ENCODE data around the gene THG1L.
A peak's percentile ranks its signal among the peaks of the same experiment; 100 is the strongest.
"Not testable (repeated sequence)": the region's sequence is repeated elsewhere in the genome, so short reads cannot be mapped to it uniquely, and the experiment has no call there.

The THG1L gene

GRCh38 chr5:157722895-157723294, 8.3 kb upstream of the THG1L start:
- intact Hi-C loops (cut with DNase I): not testable (repeated sequence)

GRCh38 chr5:157726607-157727006, 4.6 kb upstream of the THG1L start:
- intact Hi-C loops (cut with DNase I); DNase-seq: not testable (repeated sequence)

More at GRCh38 chr5:157722895-157723294, 8.3 kb upstream of the THG1L start:
- DNase-seq: not testable (repeated sequence)

GRCh38 chr5:157727858-157728257, 3.4 kb upstream of the THG1L start:
- intact Hi-C loops (cut with DNase I); DNase-seq: not testable (repeated sequence)

- intact Hi-C loops (cut with DNase I): loop anchor here (10.0 kb wide), 1 partner anchor 585 kb away; the partner anchor contains the start of gene MED7
- no peak for DNase-seq
Observed at GRCh38 chr5:157729858-157730257, 1.4 kb upstream of the THG1L start.

GRCh38 chr5:157730900-157731271, 334 bp upstream of the THG1L start:
- no peak for DNase-seq
- intact Hi-C loops (cut with DNase I): loop anchor here (10.0 kb wide), 1 partner anchor 586 kb away; the partner anchor contains the start of gene MED7

GRCh38 chr5:157732130-157732514, 902 bp downstream of the THG1L start:
- intact Hi-C loops (cut with DNase I): loop anchor here (10.0 kb wide), 1 partner anchor 587 kb away; the partner anchor contains the start of gene MED7
- DNase-seq: no peak

- DNase-seq: no peak
- intact Hi-C loops (cut with DNase I): loop anchor here (10.0 kb wide), 1 partner anchor 588 kb away; the partner anchor contains the start of gene MED7
Observed at GRCh38 chr5:157732596-157733262, 1.5 kb downstream of the THG1L start.

- intact Hi-C loops (cut with DNase I): loop anchor here (10.0 kb wide), 1 partner anchor 590 kb away; the partner anchor contains the start of gene MED7
- DNase-seq: no peak
Observed at GRCh38 chr5:157734436-157734835, 3.2 kb downstream of the THG1L start.

GRCh38 chr5:157735991-157736390, 4.8 kb downstream of the THG1L start:
- intact Hi-C loops (cut with DNase I): loop anchor here (10.0 kb wide), 1 partner anchor 591 kb away; the partner anchor contains the start of gene MED7
- DNase-seq: no peak

- intact Hi-C loops (cut with DNase I): loop anchor here (10.0 kb wide), 1 partner anchor 595 kb away; the partner anchor contains the start of gene MED7
- no peak for DNase-seq
Observed at GRCh38 chr5:157739388-157740228, 8.4 kb downstream of the THG1L start.

- no peak for DNase-seq
- intact Hi-C loops (cut with DNase I): no loop called here
Observed at GRCh38 chr5:157740229-157740610, 9.0 kb downstream of the THG1L start.

GRCh38 chr5:157741131-157741530, 9.9 kb downstream of the THG1L start:
- intact Hi-C loops (cut with DNase I): no loop called here
- DNase-seq: no peak

GRCh38 chr5:157743163-157744050, 12.2 kb downstream of the THG1L start, which contains the start of gene LSM11:
Gene LSM11, plus strand, starts transcription at chr5:157743712. Its CDS starts 39 bp downstream, at chr5:157743751.
- intact Hi-C loops (cut with DNase I): no loop called here
- peak; percentile 75 to 98 (median 86) for DNase-seq

GRCh38 chr5:157744051-157745011, 13.1 kb downstream of the THG1L start:
- DNase-seq: peak in 4 of 10 donors; percentile 6 to 87 (median 18)
- intact Hi-C loops (cut with DNase I): no loop called here

GRCh38 chr5:157745041-157745456, 13.8 kb downstream of the THG1L start:
- intact Hi-C loops (cut with DNase I): no loop called here
- no peak for DNase-seq

- intact Hi-C loops (cut with DNase I): no loop called here
- DNase-seq: no peak
Observed at GRCh38 chr5:157747173-157747740, 16.0 kb downstream of the THG1L start.

GRCh38 chr5:157747766-157748700, 16.8 kb downstream of the THG1L start:
- intact Hi-C loops (cut with DNase I): no loop called here
- no peak for DNase-seq

Measured in posterior cingulate gyrus (tissue), 11 donors.